ENCODE data around the gene SEZ6.
A peak's percentile ranks its signal among the peaks of the same experiment; 100 is the strongest.

SEZ6 gene

DNA sequence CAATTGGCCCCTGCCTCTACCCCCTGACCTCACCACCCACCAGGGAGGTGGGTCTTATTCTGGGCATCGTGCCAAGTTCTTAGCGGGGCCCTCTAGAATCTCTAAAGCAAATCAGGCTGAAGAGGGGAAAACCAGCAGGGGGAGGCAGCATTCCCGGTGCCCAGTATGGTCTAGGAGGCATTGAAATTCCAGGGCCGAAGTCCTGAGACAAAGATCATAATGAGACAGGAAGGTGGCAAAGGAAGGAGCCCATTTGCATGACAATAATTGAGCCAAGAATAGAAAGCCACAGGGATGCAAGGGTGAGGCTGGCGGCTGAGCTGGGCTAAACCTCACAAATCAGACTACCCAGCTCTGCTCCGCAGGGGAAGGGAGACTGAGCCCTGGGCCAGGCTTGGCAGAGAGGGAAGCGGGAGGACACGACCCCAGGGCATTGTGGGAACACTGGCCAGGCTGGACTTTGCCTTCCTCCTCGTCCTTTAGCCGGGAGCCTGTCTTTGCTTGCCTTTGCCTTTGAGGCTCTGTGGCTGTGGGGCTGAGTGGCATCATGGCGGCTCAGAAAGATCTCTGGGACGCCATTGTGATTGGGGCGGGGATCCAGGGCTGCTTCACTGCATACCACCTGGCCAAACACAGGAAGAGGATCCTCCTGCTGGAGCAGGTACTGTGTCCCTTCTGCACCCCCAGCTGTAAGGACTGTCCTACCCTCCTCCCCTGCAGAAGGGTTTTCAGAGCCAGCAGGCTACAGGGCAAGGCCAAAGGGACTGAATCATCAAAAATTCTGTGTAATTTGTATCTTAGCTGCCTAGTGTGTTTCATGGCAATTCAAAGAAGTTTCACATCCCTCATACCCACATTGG lies 37.1 kb upstream of the SEZ6 start, which contains the start of gene PIPOX:
Gene PIPOX (plus strand): TSS at position 463 of the 860 bp plus-strand sequence. CDS start 85 bp downstream, at position 548.
- peak; percentile 92 for DNase-seq
- Histone ChIP-seq H4K8ac (ENCODE audit: low read depth, low read length) (no peak within 1 kb of the TSS), H3K4me2 (ENCODE audit: low read length) (no peak within 1 kb of the TSS), H2AK5ac (ENCODE audit: low read length) (peak within 1 kb of the TSS; percentile 92), H3K56ac (ENCODE audit: low read length) (peak within 1 kb of the TSS; percentile 88), H3K36me3 (ENCODE audit: control insufficient read depth, insufficient read depth, low read length) (no peaks in the 10 kb centered on the region), H3K23ac (ENCODE audit: low read length) (peak within 1 kb of the TSS; percentile 83), H2BK5ac (ENCODE audit: low read length) (peak within 1 kb of the TSS; percentile 95), H2BK120ac (ENCODE audit: low read depth, low read length) (peak within 1 kb of the TSS; percentile 90), H2BK15ac (replicated peaks; ENCODE audit: low read depth) (no peak within 1 kb of the TSS), H3K4me3 (ENCODE audit: low read length) (no peak within 1 kb of the TSS), H3K4me1 (ENCODE audit: control insufficient read depth, low read depth, low read length) (peaks cover 28% of the 10 kb centered on the region), H3K27me3 (ENCODE audit: insufficient read depth, low read length, poor library complexity) (no peaks in the 10 kb centered on the region), H4K5ac (ENCODE audit: low read length) (peak within 1 kb of the TSS; percentile 2), H3K27ac (ENCODE audit: low read depth, low read length) (peak within 1 kb of the TSS; percentile 60), H3K9ac (ENCODE audit: low read length) (peak within 1 kb of the TSS; percentile 40), H3K79me2 (ENCODE audit: control insufficient read depth, insufficient read depth, low read length) (no peaks in the 10 kb centered on the region), H3K18ac (ENCODE audit: low read length) (peak within 1 kb of the TSS; percentile 54), H3K4ac (ENCODE audit: low read depth, low read length) (peak within 1 kb of the TSS; percentile 73), H3K79me1 (ENCODE audit: low read length) (no peaks in the 10 kb centered on the region)
- WGBS (ENCODE audit: extremely low coverage, insufficient coverage, low lambda C conversion rate) = no CpG with 5 or more reads among the region's 13 CpGs

DNA sequence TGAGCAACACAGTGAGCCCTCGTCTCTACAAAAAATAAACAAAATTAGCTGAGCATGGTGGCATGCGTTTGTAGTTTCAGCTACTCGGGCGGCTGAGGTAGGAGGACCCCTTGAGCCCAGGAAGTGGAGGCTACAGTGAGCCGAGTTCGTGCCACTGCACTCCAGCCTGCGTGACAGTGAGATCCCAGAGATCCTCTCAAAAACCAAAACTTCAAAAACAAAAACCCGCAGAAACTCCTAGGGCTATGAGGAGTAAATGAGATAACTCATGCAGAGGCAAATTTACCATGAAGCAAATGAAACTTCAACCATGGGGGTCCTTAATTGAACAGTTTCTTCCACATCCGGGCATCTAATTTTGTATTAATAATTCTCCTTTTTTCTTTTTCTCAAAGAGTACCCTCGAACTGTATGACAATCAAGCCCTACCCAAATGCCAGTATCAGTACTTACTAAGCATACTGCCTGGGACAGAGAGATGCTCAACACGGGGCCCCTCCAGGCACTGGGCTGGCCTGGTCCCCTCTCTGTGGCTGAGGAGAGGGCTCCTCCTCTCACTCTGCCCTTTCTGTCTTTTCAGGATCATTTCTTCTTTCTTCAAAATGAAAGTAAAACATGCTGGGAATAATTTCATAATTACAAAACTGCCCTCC lies 36.3 kb upstream of the SEZ6 start:
- Histone ChIP-seq H3K27me3 (ENCODE audit: insufficient read depth, low read length, poor library complexity) (no peaks in the 10 kb centered on the region), H3K79me2 (ENCODE audit: control insufficient read depth, insufficient read depth, low read length) (no peaks in the 10 kb centered on the region), H3K4me1 (ENCODE audit: control insufficient read depth, low read depth, low read length) (peaks cover 32% of the 10 kb centered on the region), H3K56ac (ENCODE audit: low read length) (peak overlapping the region; percentile 52), H3K18ac (ENCODE audit: low read length) (peak overlapping the region; percentile 52), H3K4me3 (ENCODE audit: low read length) (no peak overlapping the region), H2BK120ac (ENCODE audit: low read depth, low read length) (peak overlapping the region; percentile 90), H3K23ac (ENCODE audit: low read length) (no peak overlapping the region), H3K79me1 (ENCODE audit: low read length) (no peaks in the 10 kb centered on the region), H2AK5ac (ENCODE audit: low read length) (no peak overlapping the region), H2BK5ac (ENCODE audit: low read length) (peak overlapping the region; percentile 60), H4K5ac (ENCODE audit: low read length) (no peak overlapping the region), H3K9ac (ENCODE audit: low read length) (peak overlapping the region; percentile 8), H4K8ac (ENCODE audit: low read depth, low read length) (no peak overlapping the region), H2BK15ac (replicated peaks; ENCODE audit: low read depth) (no peak overlapping the region), H3K36me3 (ENCODE audit: control insufficient read depth, insufficient read depth, low read length) (no peaks in the 10 kb centered on the region), H3K4me2 (ENCODE audit: low read length) (no peak overlapping the region), H3K4ac (ENCODE audit: low read depth, low read length) (peak overlapping the region; percentile 73), H3K27ac (ENCODE audit: low read depth, low read length) (no peak overlapping the region)
- WGBS (ENCODE audit: extremely low coverage, insufficient coverage, low lambda C conversion rate) = no CpG with 5 or more reads among the region's 11 CpGs
- no peak for DNase-seq

DNA sequence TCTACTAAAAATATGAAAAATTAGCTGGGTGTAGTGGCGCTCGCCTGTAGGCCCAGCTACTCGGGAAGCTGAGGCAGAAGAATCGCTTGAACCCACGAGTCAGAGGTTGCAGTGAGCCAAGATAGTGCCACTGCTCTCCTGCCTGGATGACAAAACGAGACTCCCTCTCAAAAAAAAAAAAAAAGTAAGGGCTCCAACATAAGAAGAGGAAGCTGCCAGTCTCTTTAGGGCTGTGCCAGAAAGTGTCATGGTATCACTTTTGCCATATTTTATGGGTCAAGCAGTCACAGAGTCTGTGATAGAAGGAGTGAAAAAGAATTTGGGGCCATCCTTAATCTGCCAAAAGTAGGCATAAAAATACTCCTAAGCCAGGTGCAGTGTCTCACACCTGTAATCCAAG lies 35.7 kb upstream of the SEZ6 start:
- no peak overlapping the region for H3K4me3 ChIP-seq (ENCODE audit: low read length)

DNA sequence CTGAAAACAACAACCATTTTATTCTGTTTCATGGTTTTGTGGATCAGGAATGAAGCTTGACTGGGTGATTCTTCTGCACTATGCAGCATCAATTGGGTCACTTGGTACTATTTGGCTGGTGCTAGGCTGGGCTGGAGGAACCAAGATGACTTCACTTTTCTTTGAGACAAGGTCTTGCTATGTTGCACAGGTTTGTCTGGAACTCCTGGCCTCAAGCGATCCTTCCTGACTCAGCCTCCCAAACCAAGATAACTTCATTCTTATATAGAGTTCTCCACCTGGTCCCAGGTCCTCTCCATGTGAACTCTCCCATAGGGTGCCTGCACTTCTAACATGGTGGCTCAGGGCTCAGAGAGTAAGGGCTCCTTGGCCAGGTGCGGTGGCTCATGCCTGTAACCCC lies 35.3 kb upstream of the SEZ6 start:
- H2BK15ac ChIP-seq (replicated peaks; ENCODE audit: low read depth) = no peak overlapping the region

More for the DNA sequence above, 35.7 kb upstream of the SEZ6 start:
- peak overlapping the region; percentile 52 for H3K56ac ChIP-seq (ENCODE audit: low read length)
- H3K4me1 ChIP-seq (ENCODE audit: control insufficient read depth, low read depth, low read length) = peaks cover 31% of the 10 kb centered on the region
- H3K4ac ChIP-seq (ENCODE audit: low read depth, low read length) = no peak overlapping the region
- H2BK120ac ChIP-seq (ENCODE audit: low read depth, low read length) = peak overlapping the region; percentile 1
- H4K5ac ChIP-seq (ENCODE audit: low read length) = no peak overlapping the region
- H2BK5ac ChIP-seq (ENCODE audit: low read length) = peak overlapping the region; percentile 60
- H3K23ac ChIP-seq (ENCODE audit: low read length) = no peak overlapping the region
- no peaks in the 10 kb centered on the region for H3K36me3 ChIP-seq (ENCODE audit: control insufficient read depth, insufficient read depth, low read length)
- no peaks in the 10 kb centered on the region for H3K27me3 ChIP-seq (ENCODE audit: insufficient read depth, low read length, poor library complexity)
- no peaks in the 10 kb centered on the region for H3K79me2 ChIP-seq (ENCODE audit: control insufficient read depth, insufficient read depth, low read length)
- WGBS (ENCODE audit: extremely low coverage, insufficient coverage, low lambda C conversion rate) = no CpG with 5 or more reads among the region's 6 CpGs
- no peak overlapping the region for H3K27ac ChIP-seq (ENCODE audit: low read depth, low read length)
- no peaks in the 10 kb centered on the region for H3K79me1 ChIP-seq (ENCODE audit: low read length)
- H4K8ac ChIP-seq (ENCODE audit: low read depth, low read length) = no peak overlapping the region
- H3K4me2 ChIP-seq (ENCODE audit: low read length) = no peak overlapping the region
- DNase-seq = no peak
- peak overlapping the region; percentile 60 for H2AK5ac ChIP-seq (ENCODE audit: low read length)
- H3K9ac ChIP-seq (ENCODE audit: low read length) = no peak overlapping the region
- H3K18ac ChIP-seq (ENCODE audit: low read length) = peak overlapping the region; percentile 3
- H2BK15ac ChIP-seq (replicated peaks; ENCODE audit: low read depth) = no peak overlapping the region

DNA sequence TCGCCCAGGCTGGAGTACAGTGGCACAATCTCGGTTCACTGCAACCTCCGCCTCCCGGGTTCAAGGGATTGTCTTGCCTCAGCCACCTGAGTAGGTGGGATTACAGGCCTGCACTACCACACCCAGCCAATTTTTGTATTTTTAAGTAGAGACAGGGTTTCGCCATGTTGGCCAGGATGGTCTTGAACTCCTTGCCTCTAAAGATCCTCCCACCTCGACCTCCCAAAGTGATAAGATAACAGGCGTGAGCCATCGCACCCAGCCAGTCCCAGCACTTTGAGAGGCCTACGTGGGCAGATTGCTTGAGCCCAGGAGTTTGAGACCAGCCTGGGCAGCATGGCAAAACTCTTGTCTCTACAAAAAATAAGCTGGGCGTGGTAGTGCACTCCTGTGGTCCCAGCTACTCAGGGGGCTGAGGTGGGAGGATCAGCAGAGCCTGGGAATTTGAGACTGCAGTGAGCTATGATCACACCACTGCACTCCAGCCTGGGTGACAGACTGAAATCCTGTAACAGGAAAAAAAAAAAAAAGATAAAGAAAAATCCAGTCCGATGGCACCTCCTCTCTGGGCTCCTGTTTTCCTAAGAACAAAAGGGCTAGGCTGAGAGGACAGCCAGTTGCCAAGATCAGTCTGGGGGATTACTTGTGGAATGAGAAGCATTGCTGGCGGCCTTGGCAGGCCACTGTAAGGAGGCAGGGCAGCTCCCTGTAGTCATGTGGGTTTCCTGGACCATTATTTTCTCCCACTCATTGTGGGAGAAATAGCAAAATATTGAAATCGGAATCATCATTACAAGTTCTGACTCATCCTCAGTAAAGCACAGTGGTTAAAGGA lies 34.1 kb upstream of the SEZ6 start:
- H3K4ac ChIP-seq (ENCODE audit: low read depth, low read length) = peak overlapping the region; percentile 85
- no peak overlapping the region for H3K4me3 ChIP-seq (ENCODE audit: low read length)
- H3K79me1 ChIP-seq (ENCODE audit: low read length) = no peaks in the 10 kb centered on the region
- no peak overlapping the region for H3K23ac ChIP-seq (ENCODE audit: low read length)
- no peak overlapping the region for H2BK120ac ChIP-seq (ENCODE audit: low read depth, low read length)
- H3K18ac ChIP-seq (ENCODE audit: low read length) = peak overlapping the region; percentile 64
- H3K27ac ChIP-seq (ENCODE audit: low read depth, low read length) = peak overlapping the region; percentile 75
- H3K56ac ChIP-seq (ENCODE audit: low read length) = peak overlapping the region; percentile 81
- no peak overlapping the region for H2BK15ac ChIP-seq (replicated peaks; ENCODE audit: low read depth)
- peak; percentile 96 for DNase-seq
- H3K9ac ChIP-seq (ENCODE audit: low read length) = peak overlapping the region; percentile 39
- H3K4me1 ChIP-seq (ENCODE audit: control insufficient read depth, low read depth, low read length) = peaks cover 30% of the 10 kb centered on the region
- WGBS (ENCODE audit: extremely low coverage, insufficient coverage, low lambda C conversion rate) = no CpG with 5 or more reads among the region's 13 CpGs
- no peaks in the 10 kb centered on the region for H3K27me3 ChIP-seq (ENCODE audit: insufficient read depth, low read length, poor library complexity)
- no peak overlapping the region for H4K8ac ChIP-seq (ENCODE audit: low read depth, low read length)
- peak overlapping the region; percentile 89 for H2BK5ac ChIP-seq (ENCODE audit: low read length)
- H3K4me2 ChIP-seq (ENCODE audit: low read length) = no peak overlapping the region
- H3K79me2 ChIP-seq (ENCODE audit: control insufficient read depth, insufficient read depth, low read length) = no peaks in the 10 kb centered on the region
- H4K5ac ChIP-seq (ENCODE audit: low read length) = no peak overlapping the region
- no peak overlapping the region for H2AK5ac ChIP-seq (ENCODE audit: low read length)
- H3K36me3 ChIP-seq (ENCODE audit: control insufficient read depth, insufficient read depth, low read length) = no peaks in the 10 kb centered on the region

More for the DNA sequence above, 35.3 kb upstream of the SEZ6 start:
- no peak overlapping the region for H3K4me2 ChIP-seq (ENCODE audit: low read length)
- no peaks in the 10 kb centered on the region for H3K27me3 ChIP-seq (ENCODE audit: insufficient read depth, low read length, poor library complexity)
- peak overlapping the region; percentile 85 for H3K4ac ChIP-seq (ENCODE audit: low read depth, low read length)
- peak overlapping the region; percentile 75 for H3K27ac ChIP-seq (ENCODE audit: low read depth, low read length)
- peak overlapping the region; percentile 89 for H2BK5ac ChIP-seq (ENCODE audit: low read length)
- no peak for DNase-seq
- peak overlapping the region; percentile 99 for H2AK5ac ChIP-seq (ENCODE audit: low read length)
- no peak overlapping the region for H3K23ac ChIP-seq (ENCODE audit: low read length)
- H3K56ac ChIP-seq (ENCODE audit: low read length) = peak overlapping the region; percentile 81
- no peaks in the 10 kb centered on the region for H3K36me3 ChIP-seq (ENCODE audit: control insufficient read depth, insufficient read depth, low read length)
- H3K4me1 ChIP-seq (ENCODE audit: control insufficient read depth, low read depth, low read length) = peaks cover 30% of the 10 kb centered on the region
- no peaks in the 10 kb centered on the region for H3K79me1 ChIP-seq (ENCODE audit: low read length)
- WGBS (ENCODE audit: extremely low coverage, insufficient coverage, low lambda C conversion rate) = no CpG with 5 or more reads among the region's 2 CpGs
- H4K8ac ChIP-seq (ENCODE audit: low read depth, low read length) = no peak overlapping the region
- H3K4me3 ChIP-seq (ENCODE audit: low read length) = no peak overlapping the region
- H3K79me2 ChIP-seq (ENCODE audit: control insufficient read depth, insufficient read depth, low read length) = no peaks in the 10 kb centered on the region
- H3K9ac ChIP-seq (ENCODE audit: low read length) = peak overlapping the region; percentile 32
- H3K18ac ChIP-seq (ENCODE audit: low read length) = peak overlapping the region; percentile 35
- no peak overlapping the region for H2BK120ac ChIP-seq (ENCODE audit: low read depth, low read length)
- no peak overlapping the region for H4K5ac ChIP-seq (ENCODE audit: low read length)

All from mesendoderm (in vitro differentiated cells).